CD14-positive monocyte (primary cell): ENCODE results near the gene CLOCK. TPM values are rescaled to one million over a fixed set of nuclear protein-coding genes. Genes with fewer than 3 reads are reported as not detected.

Source experiments
- DNase-seq, 3 donors: peaks; one replicate each; pipeline ENCODE4 v3.0.0-alpha.2; 2011 to 2022
- H2AFZ ChIP-seq: 2 replicates; pipeline ENCODE4 v1.6.0; 2012; ENCODE audit warnings: mild to moderate bottlenecking, low read depth, low read length, inconsistent platforms; ENCODE audit not compliant: insufficient read depth, poor library complexity, severe bottlenecking
- H3K27ac ChIP-seq, 2 donors: 1 replicate in 1 of 2; 2 replicates in 1 of 2; pipeline ENCODE4 v1.5.1; 2012 to 2013; ENCODE audit warnings: low read length in 2 of 2, control low read depth in 1 of 2, inconsistent platforms in 1 of 2, low read depth in 1 of 2, mild to moderate bottlenecking in 1 of 2
- H3K27me3 ChIP-seq, 2 donors: one replicate each; pipeline versions ENCODE4 v1.6.0 to v1.6.1; 2011 to 2013; ENCODE audit warnings: low read length in 2 of 2; ENCODE audit not compliant: control insufficient read depth in 2 of 2, insufficient read depth in 2 of 2
- H3K36me3 ChIP-seq, 2 donors: replicated peaks in 1 of 2; 1 replicate in 1 of 2; 2 replicates in 1 of 2; pipeline versions ENCODE4 v1.5.1 to v1.6.1; 2012 to 2013; ENCODE audit warnings: low read length in 2 of 2, control low read depth in 1 of 2, inconsistent platforms in 1 of 2, mild to moderate bottlenecking in 1 of 2; ENCODE audit not compliant: insufficient read depth in 2 of 2, control insufficient read depth in 1 of 2
- H3K4me1 ChIP-seq, 2 donors: 1 replicate in 1 of 2; 2 replicates in 1 of 2; pipeline versions ENCODE4 v1.5.1 to v1.6.1; 2012 to 2013; ENCODE audit warnings: low read length in 2 of 2, control low read depth in 1 of 2, inconsistent platforms in 1 of 2, mild to moderate bottlenecking in 1 of 2, moderate library complexity in 1 of 2; ENCODE audit not compliant: insufficient read depth in 2 of 2, control insufficient read depth in 1 of 2
- H3K4me2 ChIP-seq: replicated peaks from 2 replicates; pipeline ENCODE3; 2012; ENCODE audit warnings: low read length, moderate library complexity, mild to moderate bottlenecking; ENCODE audit not compliant: poor library complexity, severe bottlenecking; ENCODE audit errors: extremely low read depth
- H3K4me3 ChIP-seq, 3 experiments: fragments of 200-600 bp in 1 of 3; sonication (generic) in 1 of 3; replicated peaks in 1 of 3; 1 replicate in 2 of 3; 2 replicates in 1 of 3; pipeline ENCODE4 v1.5.1; 2011 to 2013; ENCODE audit warnings: low read length in 3 of 3, mild to moderate bottlenecking in 3 of 3, control low read depth in 2 of 3, low read depth in 2 of 3, inconsistent platforms in 1 of 3, moderate library complexity in 1 of 3
- H3K79me2 ChIP-seq: 2 replicates; pipeline ENCODE4 v1.6.0; 2012; ENCODE audit warnings: mild to moderate bottlenecking, control low read depth, inconsistent platforms, low read length, moderate library complexity; ENCODE audit not compliant: insufficient read depth
- H3K9ac ChIP-seq: 2 replicates; pipeline ENCODE4 v1.6.0; 2017; ENCODE audit warnings: low read length, mild to moderate bottlenecking; ENCODE audit not compliant: insufficient read depth, poor library complexity, severe bottlenecking
- H3K9me3 ChIP-seq, 2 donors: replicated peaks in 1 of 2; 1 replicate in 1 of 2; 2 replicates in 1 of 2; pipeline versions ENCODE4 v1.5.1 to v1.6.1; 2012 to 2013; ENCODE audit warnings: low read length in 2 of 2, control low read depth in 1 of 2; ENCODE audit not compliant: control insufficient read depth in 1 of 2, insufficient read depth in 1 of 2
- H4K20me1 ChIP-seq: 2 replicates; pipeline ENCODE4 v1.6.0; 2012; ENCODE audit warnings: mild to moderate bottlenecking, low read length, control low read depth, moderate library complexity; ENCODE audit not compliant: insufficient read depth
- H3K27ac Mint-ChIP-seq, 7 donors: one replicate each; pipeline ENCODE4 v1.8.0; 2020; ENCODE audit warnings: mild to moderate bottlenecking in 7 of 7, mixed read lengths in 7 of 7, moderate library complexity in 6 of 7, inconsistent platforms in 2 of 7
- H3K27me3 Mint-ChIP-seq, 3 donors: one replicate each; pipeline ENCODE4 v1.8.0; 2021 to 2022; ENCODE audit warnings: low read depth in 3 of 3, mild to moderate bottlenecking in 3 of 3, mixed read lengths in 3 of 3, moderate library complexity in 3 of 3, inconsistent platforms in 1 of 3
- H3K36me3 Mint-ChIP-seq, 2 donors: one replicate each; pipeline ENCODE4 v1.8.0; 2020; ENCODE audit warnings: mixed read lengths in 2 of 2, inconsistent platforms in 1 of 2, mild to moderate bottlenecking in 1 of 2
- H3K4me1 Mint-ChIP-seq: one replicate; pipeline ENCODE4 v1.8.0; 2020; ENCODE audit warnings: mild to moderate bottlenecking, mixed read lengths
- H3K4me3 Mint-ChIP-seq, 2 donors: one replicate each; pipeline ENCODE4 v1.8.0; 2020; ENCODE audit warnings: mild to moderate bottlenecking in 2 of 2, mixed read lengths in 2 of 2, moderate library complexity in 1 of 2
- H3K9me3 Mint-ChIP-seq, 7 donors: one replicate each; pipeline ENCODE4 v1.8.0; 2020 to 2022; ENCODE audit warnings: mixed read lengths in 7 of 7, mild to moderate bottlenecking in 6 of 7, moderate library complexity in 6 of 7, inconsistent platforms in 2 of 7
- CTCF ChIP-seq: fragments of 200-600 bp; IDR thresholded peaks from one replicate; pipeline ENCODE4 v1.8.0; 2022; ENCODE audit warnings: antibody characterized with exemption, mild to moderate bottlenecking
- WGBS: methylation state at CpG from one replicate; pipeline ENCODE4 v1.1.5; 2013; ENCODE audit warnings: missing lambda C conversion rate; ENCODE audit not compliant: insufficient coverage; 5-methylcytosine and 5-hydroxymethylcytosine counted together
- intact Hi-C, 2 donors: fragments of 100-400 bp; cut with micrococcal nuclease; formaldehyde crosslinking; loops; one replicate each; pipeline versions ENCODE4 v1.15.0 to v1.15.1; 2023
- polyA plus RNA-seq, 3 donors: library from polyadenylated mRNA; depleted of rRNA in 1 of 3; unstranded in 2 of 3; stranded (reverse) in 1 of 3; fragments of 300-500 nt in 2 of 3; fragments of >200 nt in 1 of 3; fragmentation: Illumina TruSeq in 2 of 3; gene quantifications; 1 replicate in 2 of 3; 2 replicates in 1 of 3; pipeline ENCODE4 v1.2.3, GENCODE V29; 2012 to 2021

Gene CLOCK
- polyA plus RNA-seq, 3 donors = 1.9 to 3.7 (median 2.9) TPM

GRCh38 chr4:55524844-55525571, 21.7 kb downstream of the CLOCK start:
- TF ChIP-seq CTCF = no peak
- no peaks in the 10 kb centered on the region for H3K4me1 Mint-ChIP-seq
- no peak overlapping the region for H3K27ac Mint-ChIP-seq
- 100% methylated on average over 1 of the region's 4 CpGs for WGBS
- Histone ChIP-seq H3K9ac (no peak overlapping the region), H4K20me1 (peaks cover 19% of the 10 kb centered on the region), H3K27me3 (no peaks in the 10 kb centered on the region), H2AFZ (no peak overlapping the region), H3K9me3 (no peaks in the 10 kb centered on the region), H3K4me1 (no peaks in the 10 kb centered on the region), H3K27ac (no peak overlapping the region), H3K79me2 (peaks cover 25% of the 10 kb centered on the region), H3K4me3 (no peak overlapping the region), H3K4me2 (no peak overlapping the region), H3K36me3 (no peaks in the 10 kb centered on the region)
- H3K9me3 Mint-ChIP-seq = peaks cover 0 to 6% (median 3%) of the 10 kb centered on the region in 7 donors
- no peak for DNase-seq
- no peak overlapping the region for H3K4me3 Mint-ChIP-seq
- H3K27me3 Mint-ChIP-seq = peaks cover 0 to 3% (median 0%) of the 10 kb centered on the region in 3 donors
- H3K36me3 Mint-ChIP-seq = peaks cover 0 to 2% of the 10 kb centered on the region in 2 donors
- intact Hi-C loops = no loop called here

DNA sequence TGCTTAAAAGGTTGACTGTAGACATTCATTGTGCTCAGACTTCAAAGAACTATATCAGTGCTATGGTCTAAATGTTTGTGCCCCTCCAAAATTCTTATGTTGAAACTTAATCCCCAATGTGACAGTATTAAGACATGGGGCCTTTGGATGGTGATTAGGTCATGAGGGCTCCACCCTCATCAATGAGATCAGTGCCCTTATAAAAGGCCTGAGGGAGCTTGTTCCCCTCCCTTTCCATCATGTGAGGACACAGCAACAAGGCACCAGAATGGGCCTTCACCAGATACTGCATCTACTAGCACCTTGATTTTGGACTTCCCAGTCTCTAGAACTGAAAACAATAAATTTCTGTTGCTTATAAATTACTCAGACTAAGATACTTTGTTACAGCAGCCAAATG, 28.3 kb downstream of the CLOCK start:
- H3K9me3 Mint-ChIP-seq = peaks cover 10 to 24% (median 11%) of the 10 kb centered on the region in 7 donors
- Histone ChIP-seq H2AFZ (no peak overlapping the region), H3K79me2 (peaks cover 18% of the 10 kb centered on the region), H4K20me1 (no peaks in the 10 kb centered on the region), H3K9me3 (peaks cover 0 to 8% of the 10 kb centered on the region in 2 donors), H3K4me1 (no peaks in the 10 kb centered on the region), H3K4me2 (no peak overlapping the region), H3K36me3 (no peaks in the 10 kb centered on the region), H3K9ac (no peak overlapping the region), H3K27me3 (no peaks in the 10 kb centered on the region), H3K4me3 (no peak overlapping the region), H3K27ac (no peak overlapping the region)
- intact Hi-C loops = no loop called here
- H3K4me3 Mint-ChIP-seq = no peak overlapping the region
- no peak for DNase-seq
- H3K36me3 Mint-ChIP-seq = peaks cover 2 to 3% of the 10 kb centered on the region in 2 donors
- no peaks in the 10 kb centered on the region for H3K4me1 Mint-ChIP-seq
- TF ChIP-seq CTCF = no peak
- no peak overlapping the region for H3K27ac Mint-ChIP-seq
- H3K27me3 Mint-ChIP-seq = no peaks in the 10 kb centered on the region
